Muscle layer of colon (tissue), 2 donors: ENCODE measurements around the gene MEPE.
"Not testable (repeated sequence)": the region's sequence is repeated elsewhere in the genome, so short reads cannot be mapped to it uniquely, and the experiment has no call there.

Experiments
- H3K27ac ChIP-seq: one replicate; pipeline ENCODE4 v1.7.0; 2013; ENCODE audit warnings: low read depth, mild to moderate bottlenecking, low read length, moderate library complexity
- H3K27me3 ChIP-seq, 2 donors: one replicate each; pipeline ENCODE4 v1.7.0; 2013; ENCODE audit warnings: low read length in 2 of 2, mild to moderate bottlenecking in 2 of 2; ENCODE audit not compliant: insufficient read depth in 2 of 2, control insufficient read depth in 1 of 2
- H3K36me3 ChIP-seq: one replicate; pipeline ENCODE4 v1.7.0; 2013; ENCODE audit warnings: mild to moderate bottlenecking, low read length; ENCODE audit not compliant: insufficient read depth
- H3K4me1 ChIP-seq: one replicate; pipeline ENCODE4 v1.7.0; 2013; ENCODE audit warnings: mild to moderate bottlenecking, low read length; ENCODE audit not compliant: insufficient read depth
- H3K4me3 ChIP-seq, 2 donors: one replicate each; pipeline ENCODE4 v1.7.0; 2013; ENCODE audit warnings: low read length in 2 of 2, low read depth in 1 of 2, mild to moderate bottlenecking in 1 of 2, moderate library complexity in 1 of 2
- H3K9ac ChIP-seq: one replicate; pipeline ENCODE4 v1.7.0; 2013; ENCODE audit warnings: low read length
- H3K9me3 ChIP-seq: one replicate; pipeline ENCODE4 v1.7.0; 2013; ENCODE audit warnings: mild to moderate bottlenecking, low read length
- donor health status: abdominal sarcoma.
- donor health status: Adenocarcinoma of cecum.

The MEPE gene

GRCh38 chr4:87886083-87886482 is 53.3 kb downstream of the MEPE start:
- no peak overlapping the region for H3K9ac ChIP-seq
- no peaks in the 10 kb centered on the region for H3K36me3 ChIP-seq
- H3K4me3 ChIP-seq: no peak overlapping the region
- H3K9me3 ChIP-seq: no peaks in the 10 kb centered on the region
- no peaks in the 10 kb centered on the region for H3K27me3 ChIP-seq
- no peak overlapping the region for H3K27ac ChIP-seq
- H3K4me1 ChIP-seq: no peaks in the 10 kb centered on the region

- H3K27ac ChIP-seq, H3K36me3 ChIP-seq, H3K4me3 ChIP-seq, H3K9me3 ChIP-seq, H3K9ac ChIP-seq, H3K4me1 ChIP-seq, H3K27me3 ChIP-seq: not testable (repeated sequence)
Measured at GRCh38 chr4:87890753-87891152, 58.0 kb downstream of the MEPE start.

- no peaks in the 10 kb centered on the region for H3K27me3 ChIP-seq
- no peaks in the 10 kb centered on the region for H3K9me3 ChIP-seq
- H3K36me3 ChIP-seq: no peaks in the 10 kb centered on the region
- no peak overlapping the region for H3K4me3 ChIP-seq
- no peaks in the 10 kb centered on the region for H3K4me1 ChIP-seq
- no peak overlapping the region for H3K9ac ChIP-seq
- no peak overlapping the region for H3K27ac ChIP-seq
Measured at GRCh38 chr4:87895964-87896621, 63.3 kb downstream of the MEPE start.
